IMR-90 (cell line): ENCODE data around the gene TTC8. TPM values are rescaled to one million over a fixed set of nuclear protein-coding genes. Genes with fewer than 3 reads are reported as not detected.

Experiments used
- ATAC-seq: fragments of 200-7000 bp; cut with Tn5 transposase; 2 replicates; pipeline ENCODE4 v1.9.1; 2020; ENCODE audit warnings: low read depth, mild to moderate bottlenecking, moderate library complexity
- BruUV-seq: library from RNA; stranded (reverse); fragments of 400-500 nt; replicated peaks from 2 replicates; lab custom pipeline; 2021; lab: Mats Ljungman, UMichigan
- CTCF ChIA-PET: fragments of 300-600 bp; formaldehyde crosslinking; extraction: SDS; loops from one replicate; lab custom pipeline; 2021; ENCODE audit warnings: antibody characterized with exemption; lab: Yijun Ruan, JAX
- POLR2A ChIA-PET: fragments of 300-600 bp; sonication (Branson Sonifier 250); formaldehyde crosslinking; loops from one replicate; lab custom pipeline; 2022; ENCODE audit warnings: antibody characterized with exemption; ENCODE audit not compliant: unreplicated experiment; lab: Charles Lee
- DNase-seq: peaks from one replicate; pipeline ENCODE4 v3.0.0; 2013
- H2AFZ ChIP-seq: replicated peaks from 2 replicates; pipeline ENCODE3; 2013; ENCODE audit warnings: low read length, mild to moderate bottlenecking; ENCODE audit not compliant: poor library complexity
- H2AK5ac ChIP-seq: 2 replicates; pipeline ENCODE4 v1.6.1; 2013; ENCODE audit warnings: low read depth, low read length, inconsistent platforms
- H2AK9ac ChIP-seq: replicated peaks from 2 replicates; pipeline ENCODE3; 2013; ENCODE audit warnings: mild to moderate bottlenecking, low read depth, low read length, moderate library complexity; ENCODE audit not compliant: poor library complexity
- H2BK120ac ChIP-seq: 2 replicates; pipeline ENCODE4 v1.6.1; 2013; ENCODE audit warnings: low read depth, low read length, inconsistent platforms
- H2BK15ac ChIP-seq: 3 replicates; pipeline ENCODE4 v1.6.1; 2013; ENCODE audit warnings: low read depth, low read length, inconsistent platforms
- H2BK20ac ChIP-seq: 2 replicates; pipeline ENCODE4 v1.6.1; 2013; ENCODE audit warnings: low read depth, mild to moderate bottlenecking, inconsistent platforms, low read length, moderate library complexity
- H2BK5ac ChIP-seq: 2 replicates; pipeline ENCODE4 v1.6.1; 2013; ENCODE audit warnings: mild to moderate bottlenecking, low read depth, low read length, inconsistent platforms; ENCODE audit not compliant: poor library complexity, severe bottlenecking
- H3K14ac ChIP-seq: replicated peaks from 2 replicates; pipeline ENCODE4 v1.6.1; 2013; ENCODE audit warnings: low read depth, low read length, inconsistent platforms
- H3K18ac ChIP-seq: 2 replicates; pipeline ENCODE4 v1.6.1; 2013; ENCODE audit warnings: low read depth, low read length, control low read depth
- H3K23ac ChIP-seq: 2 replicates; pipeline ENCODE4 v1.6.1; 2013; ENCODE audit warnings: low read depth, low read length, inconsistent platforms
- H3K27ac ChIP-seq: 2 replicates; pipeline ENCODE4 v1.5.1; 2013; ENCODE audit warnings: mild to moderate bottlenecking, control low read depth, low read length; ENCODE audit not compliant: insufficient read depth
- H3K27me3 ChIP-seq: 2 replicates; pipeline ENCODE4 v1.6.1; 2013; ENCODE audit warnings: low read length; ENCODE audit not compliant: control insufficient read depth, insufficient read depth
- H3K36me3 ChIP-seq: 2 replicates; pipeline ENCODE4 v1.6.1; 2013; ENCODE audit warnings: low read length, mixed read lengths; ENCODE audit not compliant: control insufficient read depth, insufficient read depth
- H3K4ac ChIP-seq: 2 replicates; pipeline ENCODE4 v1.6.1; 2013; ENCODE audit warnings: low read depth, low read length, inconsistent platforms
- H3K4me1 ChIP-seq: 2 replicates; pipeline ENCODE4 v1.6.1; 2013; ENCODE audit warnings: low read length, mixed read lengths; ENCODE audit not compliant: control insufficient read depth, insufficient read depth
- H3K4me2 ChIP-seq: 2 replicates; pipeline ENCODE4 v1.6.1; 2013; ENCODE audit warnings: low read depth, mild to moderate bottlenecking, control low read depth, low read length, moderate library complexity
- H3K4me3 ChIP-seq: 2 replicates; pipeline ENCODE4 v1.5.1; 2013; ENCODE audit warnings: low read depth, mild to moderate bottlenecking, control low read depth, low read length, moderate library complexity; ENCODE audit not compliant: insufficient read depth
- H3K56ac ChIP-seq: 2 replicates; pipeline ENCODE4 v1.6.1; 2013; ENCODE audit warnings: low read length, inconsistent platforms; ENCODE audit not compliant: insufficient read depth; ENCODE audit errors: extremely low read depth
- H3K79me1 ChIP-seq, 2 experiments: 2 replicates each; pipeline ENCODE4 v1.6.1; 2013; ENCODE audit warnings: low read length in 2 of 2, inconsistent platforms in 1 of 2, low read depth in 1 of 2
- H3K9ac ChIP-seq: 2 replicates; pipeline ENCODE4 v1.6.1; 2013; ENCODE audit warnings: low read depth, low read length, control low read depth
- H3K9me1 ChIP-seq: 2 replicates; pipeline ENCODE4 v1.6.1; 2013; ENCODE audit warnings: low read length, inconsistent platforms; ENCODE audit not compliant: insufficient read depth
- H3K9me3 ChIP-seq: 2 replicates; pipeline ENCODE4 v1.6.1; 2013; ENCODE audit warnings: low read length; ENCODE audit not compliant: control insufficient read depth, insufficient read depth
- H4K20me1 ChIP-seq: 2 replicates; pipeline ENCODE4 v1.6.1; 2013; ENCODE audit warnings: low read length, inconsistent platforms; ENCODE audit not compliant: insufficient read depth
- H4K5ac ChIP-seq: 2 replicates; pipeline ENCODE4 v1.6.1; 2013; ENCODE audit warnings: mild to moderate bottlenecking, low read depth, low read length, control low read depth
- H4K8ac ChIP-seq, 2 experiments: 2 replicates each; pipeline ENCODE4 v1.6.1; 2013; ENCODE audit warnings: low read depth in 2 of 2, low read length in 2 of 2, control low read depth in 1 of 2, inconsistent platforms in 1 of 2
- H4K91ac ChIP-seq: 2 replicates; pipeline ENCODE4 v1.6.1; 2013; ENCODE audit warnings: low read depth, low read length, inconsistent platforms; ENCODE audit not compliant: insufficient read depth
- MXI1 ChIP-seq: IDR thresholded peaks from 2 replicates; pipeline ENCODE4 v1.6.1; 2012; ENCODE audit warnings: low read depth, mild to moderate bottlenecking, low read length, moderate library complexity, borderline replicate concordance
- USF2 ChIP-seq: fragments of 150-350 bp; IDR thresholded peaks from 2 replicates; pipeline ENCODE4 v1.6.1; 2017; ENCODE audit warnings: mild to moderate bottlenecking, antibody characterized with exemption, low read length, low read depth
- WGBS, 2 experiments: methylation state at CpG; one replicate each; pipeline versions ENCODE4 v1.1.5 to v1.1.7; 2013; ENCODE audit warnings: missing lambda C conversion rate in 2 of 2; ENCODE audit not compliant: insufficient read length in 1 of 2; ENCODE audit errors: extremely low coverage in 2 of 2; 5-methylcytosine and 5-hydroxymethylcytosine counted together
- dilution Hi-C: fragments of 300-500 bp; cut with HindIII; formaldehyde crosslinking; loops from one replicate; pipeline ENCODE4 v1.14.3; 2018; ENCODE audit warnings: low sequenced_read_pairs; ENCODE audit not compliant: unreplicated experiment
- in situ Hi-C: fragments of 300-500 bp; cut with MboI; formaldehyde crosslinking; loops from 3 replicates; pipeline ENCODE4 v1.14.3; 2019; ENCODE audit warnings: low sequenced_read_pairs, inconsistent platforms, mixed read lengths
- intact Hi-C: fragments of 100-400 bp; cut with micrococcal nuclease; formaldehyde crosslinking; loops from 2 replicates; pipeline ENCODE4 v1.10.0; 2022
- polyA plus RNA-seq, 3 experiments: library from polyadenylated mRNA; depleted of rRNA; stranded (reverse); fragments of >200 nt; gene quantifications; 2 replicates each; pipeline ENCODE4 v1.2.3, GENCODE V29; 2012; ENCODE audit warnings: low replicate concordance in 1 of 3
- total RNA-seq: library from RNA; depleted of rRNA; stranded (reverse); fragments of >200 nt; gene quantifications from 2 replicates; pipeline ENCODE4 v1.2.3, GENCODE V29; 2012

Gene TTC8
- total and polyA plus RNA-seq, 2 of the 4 experiments (the other 2 are of a cell fraction): 48.9 to 84.2 TPM

- Histone ChIP-seq H3K14ac (no peak overlapping the region), H2BK5ac (no peak overlapping the region), H3K9me1 (0 out of 2 replicates have a peak, but pooled peaks cover 5% of the 10 kb centered on the region), H3K27me3 (peaks cover 2% of the 10 kb centered on the region; the same call in 1 of the 2 replicates), H4K91ac (no peak overlapping the region), H3K79me1 (no peaks in the 10 kb centered on the region), H3K4ac (no peak overlapping the region), H3K27ac (no peak overlapping the region), H3K4me2 (no peak overlapping the region), H2AK5ac (no peak overlapping the region), H3K9ac (no peak overlapping the region), H2BK120ac (no peak overlapping the region), H2BK15ac (no peak overlapping the region), H2AK9ac (no peak overlapping the region), H3K4me1 (no peaks in the 10 kb centered on the region), H3K18ac (no peak overlapping the region), H3K36me3 (no peaks in the 10 kb centered on the region), H3K23ac (no peak overlapping the region), H2AFZ (no peak overlapping the region), H3K4me3 (no peak overlapping the region), H4K20me1 (no peaks in the 10 kb centered on the region), H3K9me3 (peaks cover 3% of the 10 kb centered on the region), H4K5ac (no peak overlapping the region), H3K56ac (no peak overlapping the region), H4K8ac (no peak overlapping the region), H2BK20ac (no peak overlapping the region)
- no TSS peak for BruUV-seq
- intact Hi-C loops (no loop called here), in situ Hi-C loops (no loop called here), dilution Hi-C loops (no loop called here)
- TF ChIP-seq MXI1: no peak
- no peak for TF ChIP-seq USF2
- DNase-seq (no peak), ATAC-seq (no peak)
- ChIA-PET POLR2A (no interaction called here), CTCF (no interaction called here)
- no CpG with 5 or more reads among the region's 4 CpGs for WGBS, 2 experiments
These were observed 76.7 kb downstream of the TTC8 start for GRCh38 chr14:88901189-88901588.
